AG08395 (cell line): Measurements from ENCODE around the gene TGFB1I1.
A peak's percentile ranks its signal among the peaks of the same experiment; 100 is the strongest.
"Not testable (repeated sequence)": the region's sequence is repeated elsewhere in the genome, so short reads cannot be mapped to it uniquely, and the experiment has no call there.

Source experiments
- DNase-seq: peaks from one replicate; pipeline ENCODE4 v3.0.0; 2012; ENCODE audit warnings: mixed read lengths, low spot score

TGFB1I1 gene

GRCh38 chr16:31471875-31472708 lies at the start of gene TGFB1I1:
Gene TGFB1I1, plus strand, starts transcription at chr16:31472152. Its CDS starts 37 bp downstream, at chr16:31472189.
- DNase-seq: peak; percentile 91

- no peak for DNase-seq
Measured at GRCh38 chr16:31423241-31423640, 48.7 kb upstream of the TGFB1I1 start.

- no peak for DNase-seq
Measured at GRCh38 chr16:31423801-31424200, 48.2 kb upstream of the TGFB1I1 start.

GRCh38 chr16:31427441-31428278 lies 44.3 kb upstream of the TGFB1I1 start:
- DNase-seq: peak; percentile 93

- no peak for DNase-seq
Measured at GRCh38 chr16:31428279-31428597, 43.7 kb upstream of the TGFB1I1 start, which contains the start of gene COX6A2. Gene COX6A2, minus strand, starts transcription at chr16:31428360. Its CDS starts 35 bp downstream, at chr16:31428325.

- no peak for DNase-seq
Measured at GRCh38 chr16:31428638-31429247, 43.2 kb upstream of the TGFB1I1 start.

GRCh38 chr16:31429314-31429713 lies 42.6 kb upstream of the TGFB1I1 start:
- no peak for DNase-seq

- DNase-seq: no peak
Measured at GRCh38 chr16:31429796-31430195, 42.2 kb upstream of the TGFB1I1 start.

GRCh38 chr16:31430380-31431052 lies 41.4 kb upstream of the TGFB1I1 start:
- no peak for DNase-seq

GRCh38 chr16:31435341-31436220 lies 36.4 kb upstream of the TGFB1I1 start:
- DNase-seq: no peak

- DNase-seq: no peak
Measured at GRCh38 chr16:31436221-31437045, 35.5 kb upstream of the TGFB1I1 start.

GRCh38 chr16:31438414-31438813 lies 33.5 kb upstream of the TGFB1I1 start:
- DNase-seq: no peak

GRCh38 chr16:31439023-31439422 lies 32.9 kb upstream of the TGFB1I1 start:
- DNase-seq: not testable (repeated sequence)

GRCh38 chr16:31439519-31439918 lies 32.4 kb upstream of the TGFB1I1 start:
- no peak for DNase-seq

- DNase-seq: no peak
Measured at GRCh38 chr16:31440516-31441184, 31.3 kb upstream of the TGFB1I1 start.

- DNase-seq: no peak
Measured at GRCh38 chr16:31441956-31442355, 30.0 kb upstream of the TGFB1I1 start.

GRCh38 chr16:31445931-31446330 lies 26.0 kb upstream of the TGFB1I1 start:
- not testable (repeated sequence) for DNase-seq

- DNase-seq: no peak
Measured at GRCh38 chr16:31451201-31451600, 20.8 kb upstream of the TGFB1I1 start.

GRCh38 chr16:31451681-31452351 lies 20.1 kb upstream of the TGFB1I1 start:
- DNase-seq: peak; percentile 72
